Measurements from ENCODE around the gene GALNT6.
A peak's percentile ranks its signal among the peaks of the same experiment; 100 is the strongest.

Gene GALNT6

GRCh38 chr12:51368640-51369517, 22.3 kb downstream of the GALNT6 start:
- peaks cover 0 to 22% (median 20%) of the 10 kb centered on the region in 3 experiments for H3K27me3 ChIP-seq (ENCODE audit: control insufficient read depth in 3 of 3, insufficient read depth in 3 of 3, low read depth in 1 of 3, low read length in 3 of 3)
- H3K14ac ChIP-seq (ENCODE audit: low read length): no peak overlapping the region
- no peak overlapping the region for H3K27ac ChIP-seq (replicated peaks; ENCODE audit: low read length)
- H3K9me3 ChIP-seq (replicated peaks in 1 of 2; ENCODE audit: control insufficient read depth in 2 of 2, insufficient read depth in 1 of 2, low read depth in 1 of 2, low read length in 2 of 2): peaks cover 0 to 4% of the 10 kb centered on the region in 2 donors
- H2AFZ ChIP-seq (ENCODE audit: low read length): peak overlapping the region; percentile 64
- H3K79me1 ChIP-seq (ENCODE audit: low read depth, low read length): no peaks in the 10 kb centered on the region
- no peak overlapping the region for H3K23ac ChIP-seq (ENCODE audit: low read depth, low read length, poor library complexity)
- DNase-seq (ENCODE audit: low spot score): no peak
- H3K36me3 ChIP-seq (replicated peaks in 1 of 2; ENCODE audit: control insufficient read depth in 2 of 2, insufficient read depth in 2 of 2, low read length in 2 of 2): no peaks in the 10 kb centered on the region
- H3K4me1 ChIP-seq (ENCODE audit: control insufficient read depth in 2 of 2, insufficient read depth in 1 of 2, low read depth in 1 of 2, low read length in 2 of 2): peaks cover 4 to 7% of the 10 kb centered on the region in 2 donors
- H3K18ac ChIP-seq (ENCODE audit: low read length): no peak overlapping the region
- no peak overlapping the region for H3K4me3 ChIP-seq (ENCODE audit: low read length in 2 of 2)
- H4K91ac ChIP-seq (ENCODE audit: low read depth, low read length, poor library complexity): no peak overlapping the region
- H3K4ac ChIP-seq (ENCODE audit: low read length): no peak overlapping the region
- no peak overlapping the region for H2AK5ac ChIP-seq (ENCODE audit: low read depth, low read length)
- no peak overlapping the region for H3K9ac ChIP-seq (ENCODE audit: low read depth, low read length, poor library complexity)
- no peak overlapping the region for H3K4me2 ChIP-seq (ENCODE audit: insufficient read depth, low read length, poor library complexity, severe bottlenecking)
- H2BK120ac ChIP-seq (ENCODE audit: low read depth, low read length): no peak overlapping the region
- no peak overlapping the region for H4K8ac ChIP-seq (ENCODE audit: low read depth, low read length)
- H2BK12ac ChIP-seq (ENCODE audit: low read length): no peak overlapping the region
- WGBS, 2 donors (ENCODE audit: extremely low coverage in 2 of 2, insufficient read length in 2 of 2, insufficient replicate concordance in 1 of 2): no CpG with 5 or more reads among the region's 17 CpGs
- no peak overlapping the region for H2BK15ac ChIP-seq (ENCODE audit: low read length)
- H2BK5ac ChIP-seq (ENCODE audit: low read length): no peak overlapping the region

- no peak overlapping the region for H2BK120ac ChIP-seq (ENCODE audit: low read depth, low read length)
- H3K79me1 ChIP-seq (ENCODE audit: low read depth, low read length): no peaks in the 10 kb centered on the region
- H3K4me1 ChIP-seq (ENCODE audit: control insufficient read depth in 2 of 2, insufficient read depth in 1 of 2, low read depth in 1 of 2, low read length in 2 of 2): peaks cover 1% of the 10 kb centered on the region in 2 donors
- H3K9me3 ChIP-seq (replicated peaks in 1 of 2; ENCODE audit: control insufficient read depth in 2 of 2, insufficient read depth in 1 of 2, low read depth in 1 of 2, low read length in 2 of 2): no peaks in the 10 kb centered on the region
- DNase-seq (ENCODE audit: low spot score): no peak
- peak overlapping the region; percentile 34 for H2BK15ac ChIP-seq (ENCODE audit: low read length)
- peak overlapping the region; percentile 23 for H2BK12ac ChIP-seq (ENCODE audit: low read length)
- no peak overlapping the region for H2BK5ac ChIP-seq (ENCODE audit: low read length)
- no CpG with 5 or more reads among the region's 10 CpGs for WGBS, 2 donors (ENCODE audit: extremely low coverage in 2 of 2, insufficient read length in 2 of 2, insufficient replicate concordance in 1 of 2)
- peaks cover 0 to 23% (median 9%) of the 10 kb centered on the region in 3 experiments for H3K27me3 ChIP-seq (ENCODE audit: control insufficient read depth in 3 of 3, insufficient read depth in 3 of 3, low read depth in 1 of 3, low read length in 3 of 3)
- no peak overlapping the region for H3K4me3 ChIP-seq (ENCODE audit: low read length in 2 of 2)
- no peak overlapping the region for H3K4ac ChIP-seq (ENCODE audit: low read length)
- H3K36me3 ChIP-seq (replicated peaks in 1 of 2; ENCODE audit: control insufficient read depth in 2 of 2, insufficient read depth in 2 of 2, low read length in 2 of 2): no peaks in the 10 kb centered on the region
- no peak overlapping the region for H3K4me2 ChIP-seq (ENCODE audit: insufficient read depth, low read length, poor library complexity, severe bottlenecking)
- H4K91ac ChIP-seq (ENCODE audit: low read depth, low read length, poor library complexity): no peak overlapping the region
- H2AFZ ChIP-seq (ENCODE audit: low read length): no peak overlapping the region
- peak overlapping the region; percentile 40 for H3K18ac ChIP-seq (ENCODE audit: low read length)
- H4K8ac ChIP-seq (ENCODE audit: low read depth, low read length): no peak overlapping the region
- no peak overlapping the region for H2AK5ac ChIP-seq (ENCODE audit: low read depth, low read length)
- H3K27ac ChIP-seq (replicated peaks; ENCODE audit: low read length): no peak overlapping the region
- H3K14ac ChIP-seq (ENCODE audit: low read length): no peak overlapping the region
- H3K9ac ChIP-seq (ENCODE audit: low read depth, low read length, poor library complexity): peak overlapping the region; percentile 45
- H3K23ac ChIP-seq (ENCODE audit: low read depth, low read length, poor library complexity): peak overlapping the region; percentile 53
Observed at GRCh38 chr12:51365276-51365675, 25.9 kb downstream of the GALNT6 start.

GRCh38 chr12:51364001-51364400, 27.2 kb downstream of the GALNT6 start:
- Histone ChIP-seq H3K36me3 (replicated peaks in 1 of 2; ENCODE audit: control insufficient read depth in 2 of 2, insufficient read depth in 2 of 2, low read length in 2 of 2) (no peaks in the 10 kb centered on the region), H4K8ac (ENCODE audit: low read depth, low read length) (no peak overlapping the region), H3K23ac (ENCODE audit: low read depth, low read length, poor library complexity) (no peak overlapping the region), H3K18ac (ENCODE audit: low read length) (no peak overlapping the region), H4K91ac (ENCODE audit: low read depth, low read length, poor library complexity) (no peak overlapping the region), H3K9me3 (replicated peaks in 1 of 2; ENCODE audit: control insufficient read depth in 2 of 2, insufficient read depth in 1 of 2, low read depth in 1 of 2, low read length in 2 of 2) (no peaks in the 10 kb centered on the region), H3K4ac (ENCODE audit: low read length) (no peak overlapping the region), H2AFZ (ENCODE audit: low read length) (no peak overlapping the region), H2BK12ac (ENCODE audit: low read length) (no peak overlapping the region), H2BK120ac (ENCODE audit: low read depth, low read length) (no peak overlapping the region), H3K79me1 (ENCODE audit: low read depth, low read length) (no peaks in the 10 kb centered on the region), H3K4me3 (ENCODE audit: low read length in 2 of 2) (no peak overlapping the region), H3K4me2 (ENCODE audit: insufficient read depth, low read length, poor library complexity, severe bottlenecking) (no peak overlapping the region), H3K14ac (ENCODE audit: low read length) (no peak overlapping the region), H3K4me1 (ENCODE audit: control insufficient read depth in 2 of 2, insufficient read depth in 1 of 2, low read depth in 1 of 2, low read length in 2 of 2) (peaks cover 1% of the 10 kb centered on the region in 2 donors), H3K9ac (ENCODE audit: low read depth, low read length, poor library complexity) (no peak overlapping the region), H2BK15ac (ENCODE audit: low read length) (no peak overlapping the region), H3K27me3 (ENCODE audit: control insufficient read depth in 3 of 3, insufficient read depth in 3 of 3, low read depth in 1 of 3, low read length in 3 of 3) (peaks cover 0 to 24% (median 3%) of the 10 kb centered on the region in 3 experiments), H3K27ac (replicated peaks; ENCODE audit: low read length) (no peak overlapping the region), H2BK5ac (ENCODE audit: low read length) (no peak overlapping the region), H2AK5ac (ENCODE audit: low read depth, low read length) (no peak overlapping the region)
- DNase-seq (ENCODE audit: low spot score): no peak
- WGBS, 2 donors (ENCODE audit: extremely low coverage in 2 of 2, insufficient read length in 2 of 2, insufficient replicate concordance in 1 of 2): no CpG with 5 or more reads among the region's 11 CpGs

GRCh38 chr12:51362747-51363342, 28.4 kb downstream of the GALNT6 start:
- Histone ChIP-seq H4K91ac (ENCODE audit: low read depth, low read length, poor library complexity) (no peak overlapping the region), H3K79me1 (ENCODE audit: low read depth, low read length) (no peaks in the 10 kb centered on the region), H3K4me3 (ENCODE audit: low read length in 2 of 2) (no peak overlapping the region), H2BK12ac (ENCODE audit: low read length) (no peak overlapping the region), H4K8ac (ENCODE audit: low read depth, low read length) (no peak overlapping the region), H2BK5ac (ENCODE audit: low read length) (no peak overlapping the region), H3K9ac (ENCODE audit: low read depth, low read length, poor library complexity) (no peak overlapping the region), H3K4ac (ENCODE audit: low read length) (no peak overlapping the region), H3K23ac (ENCODE audit: low read depth, low read length, poor library complexity) (no peak overlapping the region), H3K27ac (replicated peaks; ENCODE audit: low read length) (no peak overlapping the region), H2AK5ac (ENCODE audit: low read depth, low read length) (no peak overlapping the region), H3K18ac (ENCODE audit: low read length) (no peak overlapping the region), H3K4me1 (ENCODE audit: control insufficient read depth in 2 of 2, insufficient read depth in 1 of 2, low read depth in 1 of 2, low read length in 2 of 2) (peaks cover 0 to 1% of the 10 kb centered on the region in 2 donors), H3K27me3 (ENCODE audit: control insufficient read depth in 3 of 3, insufficient read depth in 3 of 3, low read depth in 1 of 3, low read length in 3 of 3) (peaks cover 0 to 24% (median 2%) of the 10 kb centered on the region in 3 experiments), H2AFZ (ENCODE audit: low read length) (no peak overlapping the region), H3K36me3 (replicated peaks in 1 of 2; ENCODE audit: control insufficient read depth in 2 of 2, insufficient read depth in 2 of 2, low read length in 2 of 2) (no peaks in the 10 kb centered on the region), H2BK120ac (ENCODE audit: low read depth, low read length) (no peak overlapping the region), H3K14ac (ENCODE audit: low read length) (no peak overlapping the region), H2BK15ac (ENCODE audit: low read length) (no peak overlapping the region), H3K9me3 (replicated peaks in 1 of 2; ENCODE audit: control insufficient read depth in 2 of 2, insufficient read depth in 1 of 2, low read depth in 1 of 2, low read length in 2 of 2) (no peaks in the 10 kb centered on the region), H3K4me2 (ENCODE audit: insufficient read depth, low read length, poor library complexity, severe bottlenecking) (no peak overlapping the region)
- WGBS, 2 donors (ENCODE audit: extremely low coverage in 2 of 2, insufficient read length in 2 of 2, insufficient replicate concordance in 1 of 2): no CpG with 5 or more reads among the region's 2 CpGs
- DNase-seq (ENCODE audit: low spot score): no peak
